ENCODE results near the gene ARSK.

The ARSK gene

GRCh38 chr5:95595289-95595931 lies 40.5 kb downstream of the ARSK start:
- H3K27ac Mint-ChIP-seq, result no peak overlapping the region
- peaks cover 16% of the 10 kb centered on the region for H3K4me1 Mint-ChIP-seq
- H3K36me3 Mint-ChIP-seq (ENCODE audit: low read depth), result peaks cover 1% of the 10 kb centered on the region
- no peak overlapping the region for H3K4me3 Mint-ChIP-seq
- ATAC-seq (no peak), DNase-seq (no peak)
- H3K9me3 Mint-ChIP-seq, result no peaks in the 10 kb centered on the region
- H3K27me3 Mint-ChIP-seq, result no peaks in the 10 kb centered on the region

GRCh38 chr5:95599252-95599651 lies 44.4 kb downstream of the ARSK start:
- no peak for DNase-seq
- Mint-ChIP-seq H3K9me3 (no peaks in the 10 kb centered on the region), H3K36me3 (ENCODE audit: low read depth) (peaks cover 3% of the 10 kb centered on the region), H3K4me3 (no peak overlapping the region), H3K27ac (no peak overlapping the region), H3K4me1 (no peaks in the 10 kb centered on the region), H3K27me3 (no peaks in the 10 kb centered on the region)
- no peak for ATAC-seq

GRCh38 chr5:95600557-95600956 lies 45.7 kb downstream of the ARSK start:
- Mint-ChIP-seq H3K9me3 (no peaks in the 10 kb centered on the region), H3K27ac (no peak overlapping the region), H3K36me3 (ENCODE audit: low read depth) (peaks cover 3% of the 10 kb centered on the region), H3K4me1 (no peaks in the 10 kb centered on the region), H3K4me3 (no peak overlapping the region), H3K27me3 (no peaks in the 10 kb centered on the region)
- ATAC-seq (no peak), DNase-seq (no peak)

GRCh38 chr5:95605786-95606185 lies 50.9 kb downstream of the ARSK start:
- Mint-ChIP-seq H3K27me3 (no peaks in the 10 kb centered on the region), H3K27ac (no peak overlapping the region), H3K36me3 (ENCODE audit: low read depth) (peaks cover 3% of the 10 kb centered on the region), H3K4me1 (no peaks in the 10 kb centered on the region), H3K4me3 (no peak overlapping the region), H3K9me3 (no peaks in the 10 kb centered on the region)
- ATAC-seq, result no peak
- no peak for DNase-seq

- DNase-seq (no peak), ATAC-seq (no peak)
- H3K27me3 Mint-ChIP-seq, result no peaks in the 10 kb centered on the region
- H3K4me3 Mint-ChIP-seq, result no peak overlapping the region
- no peaks in the 10 kb centered on the region for H3K4me1 Mint-ChIP-seq
- H3K27ac Mint-ChIP-seq, result no peak overlapping the region
- peaks cover 3% of the 10 kb centered on the region for H3K36me3 Mint-ChIP-seq (ENCODE audit: low read depth)
- H3K9me3 Mint-ChIP-seq, result no peaks in the 10 kb centered on the region
These were observed 51.5 kb downstream of the ARSK start for GRCh38 chr5:95606419-95606818.

- H3K36me3 Mint-ChIP-seq (ENCODE audit: low read depth), result peaks cover 12% of the 10 kb centered on the region
- peaks cover 7% of the 10 kb centered on the region for H3K9me3 Mint-ChIP-seq
- DNase-seq (no peak), ATAC-seq (no peak)
- no peak overlapping the region for H3K27ac Mint-ChIP-seq
- no peaks in the 10 kb centered on the region for H3K27me3 Mint-ChIP-seq
- no peak overlapping the region for H3K4me3 Mint-ChIP-seq
- peaks cover 7% of the 10 kb centered on the region for H3K4me1 Mint-ChIP-seq
These were observed 54.8 kb downstream of the ARSK start for GRCh38 chr5:95609711-95610110.

GRCh38 chr5:95610546-95610945 lies 55.6 kb downstream of the ARSK start:
- H3K4me1 Mint-ChIP-seq, result peaks cover 14% of the 10 kb centered on the region
- DNase-seq, result no peak
- H3K27ac Mint-ChIP-seq, result no peak overlapping the region
- no peaks in the 10 kb centered on the region for H3K27me3 Mint-ChIP-seq
- peaks cover 7% of the 10 kb centered on the region for H3K9me3 Mint-ChIP-seq
- no peak for ATAC-seq
- H3K36me3 Mint-ChIP-seq (ENCODE audit: low read depth), result peaks cover 15% of the 10 kb centered on the region
- H3K4me3 Mint-ChIP-seq, result no peak overlapping the region

GRCh38 chr5:95611396-95611795 lies 56.5 kb downstream of the ARSK start:
- Mint-ChIP-seq H3K27ac (no peak overlapping the region), H3K4me1 (peaks cover 14% of the 10 kb centered on the region), H3K4me3 (no peak overlapping the region), H3K27me3 (no peaks in the 10 kb centered on the region), H3K9me3 (peaks cover 7% of the 10 kb centered on the region), H3K36me3 (ENCODE audit: low read depth) (peaks cover 15% of the 10 kb centered on the region)
- DNase-seq (no peak), ATAC-seq (no peak)

GRCh38 chr5:95613514-95613913 lies 58.6 kb downstream of the ARSK start:
- H3K4me1 Mint-ChIP-seq, result peaks cover 14% of the 10 kb centered on the region
- H3K4me3 Mint-ChIP-seq, result no peak overlapping the region
- DNase-seq (no peak), ATAC-seq (no peak)
- H3K9me3 Mint-ChIP-seq, result peaks cover 7% of the 10 kb centered on the region
- H3K27me3 Mint-ChIP-seq, result no peaks in the 10 kb centered on the region
- H3K27ac Mint-ChIP-seq, result no peak overlapping the region
- peaks cover 15% of the 10 kb centered on the region for H3K36me3 Mint-ChIP-seq (ENCODE audit: low read depth)

GRCh38 chr5:95615164-95615467 lies 60.2 kb downstream of the ARSK start:
- DNase-seq (no peak), ATAC-seq (no peak)
- H3K27me3 Mint-ChIP-seq, result no peaks in the 10 kb centered on the region
- H3K36me3 Mint-ChIP-seq (ENCODE audit: low read depth), result peaks cover 15% of the 10 kb centered on the region
- H3K4me3 Mint-ChIP-seq, result no peak overlapping the region
- peaks cover 7% of the 10 kb centered on the region for H3K9me3 Mint-ChIP-seq
- H3K4me1 Mint-ChIP-seq, result peaks cover 30% of the 10 kb centered on the region
- H3K27ac Mint-ChIP-seq, result no peak overlapping the region

GRCh38 chr5:95617057-95617456 lies 62.2 kb downstream of the ARSK start:
- ATAC-seq, result no peak
- DNase-seq, result no peak
- Mint-ChIP-seq H3K27me3 (no peaks in the 10 kb centered on the region), H3K27ac (no peak overlapping the region), H3K4me3 (no peak overlapping the region), H3K36me3 (ENCODE audit: low read depth) (peaks cover 15% of the 10 kb centered on the region), H3K4me1 (peaks cover 37% of the 10 kb centered on the region), H3K9me3 (peaks cover 7% of the 10 kb centered on the region)

GRCh38 chr5:95619096-95619495 lies 64.2 kb downstream of the ARSK start:
- Mint-ChIP-seq H3K27ac (peak overlapping the region; percentile 80), H3K27me3 (no peaks in the 10 kb centered on the region), H3K36me3 (ENCODE audit: low read depth) (peaks cover 3% of the 10 kb centered on the region), H3K4me3 (peak overlapping the region; percentile 81), H3K4me1 (peaks cover 36% of the 10 kb centered on the region), H3K9me3 (no peaks in the 10 kb centered on the region)
- ATAC-seq, result no peak
- DNase-seq, result no peak

GRCh38 chr5:95619514-95620029 lies 64.7 kb downstream of the ARSK start:
- Mint-ChIP-seq H3K27me3 (no peaks in the 10 kb centered on the region), H3K4me1 (peaks cover 36% of the 10 kb centered on the region), H3K36me3 (ENCODE audit: low read depth) (peaks cover 3% of the 10 kb centered on the region), H3K9me3 (no peaks in the 10 kb centered on the region), H3K4me3 (peak overlapping the region; percentile 81), H3K27ac (peak overlapping the region; percentile 80)
- DNase-seq (no peak), ATAC-seq (no peak)

- Mint-ChIP-seq H3K27ac (peak within 1 kb of the TSS; percentile 80), H3K4me3 (peak within 1 kb of the TSS; percentile 81), H3K27me3 (no peaks in the 10 kb centered on the region), H3K4me1 (peaks cover 32% of the 10 kb centered on the region), H3K9me3 (no peaks in the 10 kb centered on the region), H3K36me3 (ENCODE audit: low read depth) (no peaks in the 10 kb centered on the region)
- ATAC-seq, result peak; percentile 75
- DNase-seq, result peak; percentile 70
These were observed 65.3 kb downstream of the ARSK start, which contains the start of gene GPR150 for GRCh38 chr5:95620030-95620869. Gene GPR150 (plus strand): TSS chr5:95620087. CDS start chr5:95620276, 189 bp downstream.

Data from activated naive CD8-positive, alpha-beta T cell treated with anti-CD3 and anti-CD28 coated beads, Interleukin-2, amount 50 U/mL, for 24 hours (primary cell).